ENCODE data around the gene NRIP1.

DNA sequence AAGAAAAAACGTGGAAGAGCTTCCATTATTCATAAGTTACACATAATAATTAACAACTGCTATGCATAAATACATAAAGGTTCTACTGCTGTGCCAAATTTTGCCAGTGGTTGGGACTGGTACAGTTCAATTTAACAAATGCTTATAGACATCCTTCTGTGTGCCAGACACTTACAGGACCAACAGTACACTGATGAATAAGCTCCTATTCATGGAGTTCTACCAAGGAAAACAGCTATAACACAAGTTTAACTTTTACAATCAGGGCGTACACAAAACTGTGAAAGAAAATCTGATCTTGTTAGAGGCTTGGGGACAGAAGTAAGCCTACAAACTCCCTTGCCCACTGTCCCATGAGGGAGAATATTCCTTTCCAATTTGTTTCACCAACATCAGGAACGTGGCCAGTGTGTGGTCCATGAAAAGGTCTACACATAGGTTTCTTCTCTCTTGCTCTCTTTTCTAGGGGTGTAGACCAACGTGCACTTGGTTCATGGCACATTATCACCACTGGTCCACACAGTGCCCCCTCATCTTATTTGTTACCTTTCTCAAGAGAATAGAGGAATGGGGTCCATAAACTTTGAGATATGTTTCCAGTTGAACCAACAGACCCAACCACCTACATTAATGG is 10.1 kb downstream of the NRIP1 start:
- TF ChIP-seq, protein P1, sequence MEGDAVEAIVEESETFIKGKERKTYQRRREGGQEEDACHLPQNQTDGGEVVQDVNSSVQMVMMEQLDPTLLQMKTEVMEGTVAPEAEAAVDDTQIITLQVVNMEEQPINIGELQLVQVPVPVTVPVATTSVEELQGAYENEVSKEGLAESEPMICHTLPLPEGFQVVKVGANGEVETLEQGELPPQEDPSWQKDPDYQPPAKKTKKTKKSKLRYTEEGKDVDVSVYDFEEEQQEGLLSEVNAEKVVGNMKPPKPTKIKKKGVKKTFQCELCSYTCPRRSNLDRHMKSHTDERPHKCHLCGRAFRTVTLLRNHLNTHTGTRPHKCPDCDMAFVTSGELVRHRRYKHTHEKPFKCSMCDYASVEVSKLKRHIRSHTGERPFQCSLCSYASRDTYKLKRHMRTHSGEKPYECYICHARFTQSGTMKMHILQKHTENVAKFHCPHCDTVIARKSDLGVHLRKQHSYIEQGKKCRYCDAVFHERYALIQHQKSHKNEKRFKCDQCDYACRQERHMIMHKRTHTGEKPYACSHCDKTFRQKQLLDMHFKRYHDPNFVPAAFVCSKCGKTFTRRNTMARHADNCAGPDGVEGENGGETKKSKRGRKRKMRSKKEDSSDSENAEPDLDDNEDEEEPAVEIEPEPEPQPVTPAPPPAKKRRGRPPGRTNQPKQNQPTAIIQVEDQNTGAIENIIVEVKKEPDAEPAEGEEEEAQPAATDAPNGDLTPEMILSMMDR (IDR thresholded peaks at IDR 0.05): no peak
- TF ChIP-seq ELF4 (CRISPR knock-in tag; IDR thresholded peaks at IDR 0.05; ENCODE audit: low read depth): no peak
- no peak for TF ChIP-seq FOXK1 (CRISPR knock-in tag; IDR thresholded peaks at IDR 0.05)
- TF ChIP-seq ZNF317 (CRISPR knock-in tag; IDR thresholded peaks at IDR 0.05; ENCODE audit: borderline replicate concordance, low read depth): no peak
- TF ChIP-seq, protein P2, sequence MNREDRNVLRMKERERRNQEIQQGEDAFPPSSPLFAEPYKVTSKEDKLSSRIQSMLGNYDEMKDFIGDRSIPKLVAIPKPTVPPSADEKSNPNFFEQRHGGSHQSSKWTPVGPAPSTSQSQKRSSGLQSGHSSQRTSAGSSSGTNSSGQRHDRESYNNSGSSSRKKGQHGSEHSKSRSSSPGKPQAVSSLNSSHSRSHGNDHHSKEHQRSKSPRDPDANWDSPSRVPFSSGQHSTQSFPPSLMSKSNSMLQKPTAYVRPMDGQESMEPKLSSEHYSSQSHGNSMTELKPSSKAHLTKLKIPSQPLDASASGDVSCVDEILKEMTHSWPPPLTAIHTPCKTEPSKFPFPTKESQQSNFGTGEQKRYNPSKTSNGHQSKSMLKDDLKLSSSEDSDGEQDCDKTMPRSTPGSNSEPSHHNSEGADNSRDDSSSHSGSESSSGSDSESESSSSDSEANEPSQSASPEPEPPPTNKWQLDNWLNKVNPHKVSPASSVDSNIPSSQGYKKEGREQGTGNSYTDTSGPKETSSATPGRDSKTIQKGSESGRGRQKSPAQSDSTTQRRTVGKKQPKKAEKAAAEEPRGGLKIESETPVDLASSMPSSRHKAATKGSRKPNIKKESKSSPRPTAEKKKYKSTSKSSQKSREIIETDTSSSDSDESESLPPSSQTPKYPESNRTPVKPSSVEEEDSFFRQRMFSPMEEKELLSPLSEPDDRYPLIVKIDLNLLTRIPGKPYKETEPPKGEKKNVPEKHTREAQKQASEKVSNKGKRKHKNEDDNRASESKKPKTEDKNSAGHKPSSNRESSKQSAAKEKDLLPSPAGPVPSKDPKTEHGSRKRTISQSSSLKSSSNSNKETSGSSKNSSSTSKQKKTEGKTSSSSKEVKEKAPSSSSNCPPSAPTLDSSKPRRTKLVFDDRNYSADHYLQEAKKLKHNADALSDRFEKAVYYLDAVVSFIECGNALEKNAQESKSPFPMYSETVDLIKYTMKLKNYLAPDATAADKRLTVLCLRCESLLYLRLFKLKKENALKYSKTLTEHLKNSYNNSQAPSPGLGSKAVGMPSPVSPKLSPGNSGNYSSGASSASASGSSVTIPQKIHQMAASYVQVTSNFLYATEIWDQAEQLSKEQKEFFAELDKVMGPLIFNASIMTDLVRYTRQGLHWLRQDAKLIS (CRISPR knock-in tag; IDR thresholded peaks at IDR 0.05; ENCODE audit: borderline replicate concordance): no peak
- TF ChIP-seq, protein P3, sequence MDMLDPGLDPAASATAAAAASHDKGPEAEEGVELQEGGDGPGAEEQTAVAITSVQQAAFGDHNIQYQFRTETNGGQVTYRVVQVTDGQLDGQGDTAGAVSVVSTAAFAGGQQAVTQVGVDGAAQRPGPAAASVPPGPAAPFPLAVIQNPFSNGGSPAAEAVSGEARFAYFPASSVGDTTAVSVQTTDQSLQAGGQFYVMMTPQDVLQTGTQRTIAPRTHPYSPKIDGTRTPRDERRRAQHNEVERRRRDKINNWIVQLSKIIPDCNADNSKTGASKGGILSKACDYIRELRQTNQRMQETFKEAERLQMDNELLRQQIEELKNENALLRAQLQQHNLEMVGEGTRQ (CRISPR knock-in tag; IDR thresholded peaks at IDR 0.05): no peak
- TF ChIP-seq, protein P4, sequence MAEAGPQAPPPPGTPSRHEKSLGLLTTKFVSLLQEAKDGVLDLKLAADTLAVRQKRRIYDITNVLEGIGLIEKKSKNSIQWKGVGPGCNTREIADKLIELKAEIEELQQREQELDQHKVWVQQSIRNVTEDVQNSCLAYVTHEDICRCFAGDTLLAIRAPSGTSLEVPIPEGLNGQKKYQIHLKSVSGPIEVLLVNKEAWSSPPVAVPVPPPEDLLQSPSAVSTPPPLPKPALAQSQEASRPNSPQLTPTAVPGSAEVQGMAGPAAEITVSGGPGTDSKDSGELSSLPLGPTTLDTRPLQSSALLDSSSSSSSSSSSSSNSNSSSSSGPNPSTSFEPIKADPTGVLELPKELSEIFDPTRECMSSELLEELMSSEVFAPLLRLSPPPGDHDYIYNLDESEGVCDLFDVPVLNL (CRISPR knock-in tag; IDR thresholded peaks at IDR 0.05; ENCODE audit: borderline replicate concordance, low read depth): no peak
- TF ChIP-seq TP53 (CRISPR knock-in tag; IDR thresholded peaks at IDR 0.05): no peak
